GOT3 (cell line): ENCODE measurements around the gene MAP1S.
"Not testable (repeated sequence)": the region's sequence is repeated elsewhere in the genome, so short reads cannot be mapped to it uniquely, and the experiment has no call there.

Source experiments
- DNase-seq: peaks from one replicate; lab custom pipeline; 2025; ENCODE audit warnings: mixed read lengths; lab: John Stamatoyannopoulos, UW

MAP1S gene

GRCh38 chr19:17765069-17765618 lies 45.9 kb downstream of the MAP1S start:
- DNase-seq = no peak

- no peak for DNase-seq
These were observed 47.4 kb downstream of the MAP1S start for GRCh38 chr19:17766543-17767131.

DNA sequence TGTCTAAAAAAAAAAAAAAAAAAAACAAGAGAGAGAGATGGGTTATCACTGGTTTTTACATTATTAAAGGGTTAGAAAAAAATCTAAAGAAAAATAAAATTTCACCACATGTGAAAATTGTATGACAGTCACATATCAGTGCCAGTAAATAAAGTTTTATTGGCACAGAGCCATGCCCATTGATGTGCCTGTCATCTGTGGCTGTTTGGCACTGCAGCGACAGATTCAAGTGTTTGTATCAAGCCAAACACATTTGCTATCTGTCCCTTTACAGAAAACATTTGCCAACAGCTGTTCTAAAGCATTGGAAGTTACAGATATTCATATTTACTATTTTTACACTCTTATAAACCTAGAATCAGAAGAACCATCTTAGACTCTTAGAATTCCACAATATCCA lies 48.3 kb downstream of the MAP1S start:
- no peak for DNase-seq

GRCh38 chr19:17770613-17771012 lies 51.3 kb downstream of the MAP1S start:
- no peak for DNase-seq

DNA sequence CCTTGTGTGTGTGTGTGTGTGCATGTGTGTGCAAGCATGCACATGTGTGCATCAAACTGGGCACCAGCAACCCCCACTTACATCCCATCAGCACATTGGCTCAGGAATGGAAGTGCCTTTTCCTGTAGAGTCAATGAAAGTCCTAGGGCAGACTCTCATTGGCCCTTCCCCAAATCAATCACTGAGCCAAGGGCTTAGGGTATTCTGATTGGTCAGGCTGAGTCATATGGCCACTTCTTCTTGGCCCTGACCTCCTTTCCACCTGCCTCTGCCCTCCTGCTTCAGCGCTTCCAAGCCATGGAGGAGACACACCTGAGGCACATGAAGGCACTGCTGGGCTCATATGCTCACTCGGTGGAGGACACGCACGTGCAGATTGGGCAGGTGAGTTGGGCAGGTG lies 52.9 kb downstream of the MAP1S start:
- DNase-seq = no peak

- DNase-seq = no peak
These were observed 56.1 kb downstream of the MAP1S start for GRCh38 chr19:17775245-17775927.

DNA sequence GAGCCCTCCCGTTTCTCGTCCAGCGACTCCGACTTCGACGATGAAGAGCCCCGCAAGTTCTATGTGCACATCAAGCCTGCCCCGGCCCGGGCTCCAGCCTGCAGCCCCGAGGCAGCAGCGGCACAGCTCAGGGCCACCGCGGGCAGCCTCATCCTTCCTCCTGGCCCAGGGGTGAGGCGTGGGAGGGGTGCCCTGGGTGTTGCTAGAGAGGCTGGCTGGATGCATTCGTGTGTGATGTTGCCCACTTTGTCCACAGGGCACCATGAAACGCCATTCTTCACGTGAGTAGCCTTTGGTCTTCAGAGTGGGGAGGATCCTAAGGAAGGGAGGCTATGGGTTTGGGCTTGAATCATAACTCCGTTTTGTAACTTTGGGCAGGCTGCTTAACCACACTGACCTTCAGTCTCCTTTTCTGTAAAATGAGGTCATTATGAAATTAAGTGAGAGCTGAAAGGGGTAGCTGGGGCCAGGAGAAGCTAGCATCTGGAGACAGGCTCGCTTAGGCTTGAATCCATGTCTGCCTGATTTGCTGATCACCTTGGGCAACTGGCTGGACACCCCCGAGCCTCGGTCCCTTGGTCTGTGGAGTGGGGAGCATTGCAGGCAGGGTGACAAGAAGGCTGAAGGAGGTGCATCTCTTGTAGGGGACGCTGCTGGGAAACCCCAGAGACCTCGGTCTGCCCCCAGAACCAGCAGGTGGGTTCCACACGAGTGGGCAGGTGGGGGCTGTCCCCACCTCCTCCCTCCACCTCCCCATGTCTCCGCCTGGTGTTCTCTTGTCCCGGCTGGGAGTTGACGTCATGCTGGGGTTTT lies 56.9 kb downstream of the MAP1S start:
- no peak for DNase-seq

DNA sequence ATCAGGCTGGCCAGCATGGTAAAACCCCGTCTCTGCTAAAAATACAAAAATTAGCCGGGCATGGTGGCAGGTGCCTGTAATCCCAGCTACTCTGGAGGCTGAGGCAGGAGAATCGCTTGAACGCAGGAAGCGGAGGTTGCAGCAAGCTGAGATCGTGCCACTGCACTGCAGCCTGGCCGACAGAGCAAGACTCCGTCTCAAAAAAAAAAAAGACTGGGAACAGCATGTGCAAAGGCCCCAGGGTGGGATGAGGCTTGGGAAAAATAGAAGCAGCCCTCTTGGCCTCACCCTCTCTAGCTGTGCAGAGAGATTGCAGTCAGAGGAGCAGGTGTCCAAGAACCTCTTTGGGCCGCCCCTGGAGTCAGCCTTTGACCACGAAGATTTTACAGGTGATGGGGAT lies 58.6 kb downstream of the MAP1S start:
- not testable (repeated sequence) for DNase-seq

- no peak for DNase-seq
These were observed 59.1 kb downstream of the MAP1S start for GRCh38 chr19:17778251-17778967.

GRCh38 chr19:17778968-17779929 lies 60.0 kb downstream of the MAP1S start:
- no peak for DNase-seq

- DNase-seq = no peak
These were observed 61.5 kb downstream of the MAP1S start for GRCh38 chr19:17780781-17781180.

DNA sequence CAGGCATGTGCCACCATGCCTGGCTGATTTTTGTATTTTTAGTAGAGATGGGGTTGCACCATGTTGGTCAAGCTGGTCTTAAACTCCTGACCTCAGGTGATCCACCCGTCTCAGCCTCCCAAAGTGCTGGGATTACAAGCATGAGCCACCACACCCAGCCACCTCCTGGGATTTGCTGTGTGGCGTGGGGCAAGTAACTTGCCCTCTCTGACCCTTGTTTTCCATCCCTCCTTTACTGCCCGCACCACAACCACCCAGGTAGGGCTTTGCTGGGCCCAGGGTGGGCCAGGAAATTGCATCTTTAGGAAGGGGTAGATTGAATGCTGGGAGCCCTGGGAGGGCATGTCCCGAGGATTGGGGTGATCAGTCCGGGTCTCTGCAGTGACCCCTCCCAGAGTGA lies 64.4 kb downstream of the MAP1S start:
- DNase-seq = not testable (repeated sequence)
